K562 (cell line): ENCODE results near the gene DIPK1A. TPM values are rescaled to one million over a fixed set of nuclear protein-coding genes. Genes with fewer than 3 reads are reported as not detected.

Experiments used
- ATAC-seq: fragments of 200-7000 bp; cut with Tn5 transposase; 3 replicates; pipeline ENCODE4 v1.9.1; 2020; ENCODE audit warnings: moderate library complexity
- BruUV-seq: library from RNA; stranded (reverse); fragments of 400-500 nt; replicated peaks from 2 replicates; lab custom pipeline; 2021; lab: Mats Ljungman, UMichigan
- CTCF ChIA-PET: fragments of 300-600 bp; formaldehyde crosslinking; extraction: SDS; loops from one replicate; lab custom pipeline; 2021; ENCODE audit warnings: low intra/inter-chr PET ratio; lab: Yijun Ruan, JAX
- POLR2A ChIA-PET: fragments of 300-600, 350-650 bp; sonication (Branson Sonifier 250); formaldehyde crosslinking; extraction: SDS; loops from one replicate; lab custom pipeline; 2021; ENCODE audit warnings: antibody characterized with exemption, inconsistent platforms; lab: Yijun Ruan, JAX
- DNase-seq, 4 experiments: peaks; one replicate each; pipeline versions ENCODE4 v3.0.0 to v3.0.0-alpha.2; 2011 to 2018; ENCODE audit warnings: low spot score in 3 of 4, mixed read lengths in 3 of 4; ENCODE audit errors: extremely low read depth in 1 of 4
- FAIRE-seq: peaks from 2 replicates; lab custom pipeline; 2011; peaks lifted over from hg19 to GRCh38; lab: Jason Lieb, UNC
- H2AFZ ChIP-seq: 2 replicates; pipeline ENCODE4 v1.6.0; 2011; ENCODE audit warnings: low read depth, low read length, control low read depth, inconsistent platforms
- H3K27ac ChIP-seq: fragments of 200-600 bp; 3 replicates; pipeline ENCODE4 v1.8.0; 2011; ENCODE audit warnings: low read depth, mild to moderate bottlenecking, control low read depth, inconsistent platforms, low read length, moderate library complexity, mixed read lengths; ENCODE audit errors: extremely low read depth
- H3K27me3 ChIP-seq, 2 experiments: fragments of 300-600 bp in 1 of 2; 2 replicates in 1 of 2; 3 replicates in 1 of 2; pipeline versions ENCODE4 v1.6.0 to v1.8.0; 2011; ENCODE audit warnings: inconsistent platforms in 2 of 2, low read length in 2 of 2, mild to moderate bottlenecking in 1 of 2, mixed read lengths in 1 of 2, moderate library complexity in 1 of 2; ENCODE audit not compliant: control insufficient read depth in 2 of 2, insufficient read depth in 2 of 2
- H3K36me3 ChIP-seq: fragments of 300-600 bp; 3 replicates; pipeline ENCODE4 v1.8.0; 2011; ENCODE audit warnings: mild to moderate bottlenecking, low read length, inconsistent platforms; ENCODE audit not compliant: control insufficient read depth, insufficient read depth
- H3K4me1 ChIP-seq, 2 experiments: fragments of 200-600 bp in 1 of 2; replicated peaks in 1 of 2; 2 replicates in 1 of 2; 3 replicates in 1 of 2; pipeline versions ENCODE4 v1.5.1 to v1.8.0; 2011; ENCODE audit warnings: inconsistent platforms in 2 of 2, low read length in 2 of 2, mild to moderate bottlenecking in 1 of 2, mixed read lengths in 1 of 2, moderate library complexity in 1 of 2; ENCODE audit not compliant: control insufficient read depth in 2 of 2, insufficient read depth in 2 of 2
- H3K4me2 ChIP-seq: 2 replicates; pipeline ENCODE4 v1.6.1; 2011; ENCODE audit warnings: low read length, control low read depth, inconsistent platforms, mixed read lengths; ENCODE audit not compliant: insufficient read depth
- H3K4me3 ChIP-seq: fragments of 200-600 bp; sonication (generic), shearing (Covaris generic); 2 replicates; pipeline ENCODE4 v1.5.1; 2016; ENCODE audit warnings: control low read depth, inconsistent platforms
- H3K79me2 ChIP-seq: fragments of 200-600 bp; 3 replicates; pipeline ENCODE4 v1.8.0; 2011; ENCODE audit warnings: low read length, inconsistent platforms; ENCODE audit not compliant: control insufficient read depth, insufficient read depth
- H3K9ac ChIP-seq, 2 experiments: 2 replicates each; pipeline versions ENCODE4 v1.6.0 to v1.6.1; 2011; ENCODE audit warnings: low read depth in 2 of 2, low read length in 2 of 2, control low read depth in 1 of 2, inconsistent platforms in 1 of 2, mild to moderate bottlenecking in 1 of 2, mixed read lengths in 1 of 2; ENCODE audit not compliant: insufficient read depth in 1 of 2
- H3K9me1 ChIP-seq: one replicate; pipeline ENCODE4 v1.6.0; 2011; ENCODE audit warnings: inconsistent platforms, mild to moderate bottlenecking, low read length, moderate library complexity; ENCODE audit not compliant: control insufficient read depth, insufficient read depth
- H3K9me3 ChIP-seq: replicated peaks from 2 replicates; pipeline ENCODE4 v1.5.1; 2011; ENCODE audit warnings: low read depth, low read length, inconsistent platforms; ENCODE audit not compliant: control insufficient read depth, insufficient read depth
- H4K20me1 ChIP-seq: replicated peaks from 2 replicates; pipeline ENCODE4 v1.6.1; 2011; ENCODE audit warnings: low read length, inconsistent platforms, mixed read lengths; ENCODE audit not compliant: control insufficient read depth, insufficient read depth
- CBFA2T2 ChIP-seq: fragments of 450-650 bp; conservative IDR thresholded peaks from 2 replicates; pipeline ENCODE4 v1.6.1; 2017; ENCODE audit warnings: mild to moderate bottlenecking
- FOS ChIP-seq: IDR thresholded peaks from 3 replicates; pipeline ENCODE4 v1.6.1; 2011; ENCODE audit not compliant: insufficient read length; ENCODE audit errors: extremely low read depth
- HNRNPH1 ChIP-seq: fragments of 200-400 bp; formaldehyde crosslinking; optimal IDR thresholded peaks from 2 replicates; pipeline ENCODE3; 2017; ENCODE audit warnings: low read depth, mild to moderate bottlenecking, low read length, moderate library complexity
- PKNOX1 ChIP-seq: fragments of 450-650 bp; IDR thresholded peaks from 2 replicates; pipeline ENCODE4 v1.6.1; 2016
- RCOR1 ChIP-seq, 2 experiments: IDR thresholded peaks; 2 replicates each; pipeline ENCODE4 v1.6.1; 2012; ENCODE audit warnings: low read depth in 2 of 2, low read length in 2 of 2, borderline replicate concordance in 1 of 2, improper control_type of control experiment in 1 of 2
- SMAD2 ChIP-seq: fragments of 150-350 bp; IDR thresholded peaks from 2 replicates; pipeline ENCODE4 v1.6.1; 2014; ENCODE audit warnings: low read depth, mild to moderate bottlenecking, low read length
- ZNF551 ChIP-seq: fragments of 250-450 bp; sonication (Bioruptor Pico); IDR thresholded peaks from 2 replicates; pipeline ENCODE4 v1.5.0; 2021; ENCODE audit warnings: mild to moderate bottlenecking, moderate library complexity
- ZNF609 ChIP-seq: sonication (generic); formaldehyde crosslinking; IDR thresholded peaks from 2 replicates; pipeline ENCODE4 v1.8.1; 2023; ENCODE audit warnings: missing genetic modification reagents, mild to moderate bottlenecking, borderline replicate concordance
- ZNF695 ChIP-seq: fragments of 450-650 bp; formaldehyde crosslinking; IDR thresholded peaks from 2 replicates; pipeline ENCODE4 v1.4.0; 2020; ENCODE audit warnings: mild to moderate bottlenecking, moderate library complexity
- WGBS: fragments of 100-300 bp; shearing (Covaris generic); methylation state at CpG from one replicate; pipeline ENCODE4 v1.1.6; 2016; ENCODE audit warnings: low coverage, mixed read lengths; ENCODE audit not compliant: insufficient coverage; ENCODE audit errors: missing lambda C conversion rate; 5-methylcytosine and 5-hydroxymethylcytosine counted together
- in situ Hi-C: fragments of 300-500 bp; cut with MboI; formaldehyde crosslinking; loops from 4 replicates; pipeline ENCODE4 v1.15.0; 2018; ENCODE audit warnings: inconsistent platforms, mixed read lengths
- intact Hi-C: fragments of 100-400 bp; cut with micrococcal nuclease; formaldehyde crosslinking; loops from 2 replicates; pipeline ENCODE4 v1.14.2; 2022
- polyA plus RNA-seq, 8 experiments: library from polyadenylated mRNA; depleted of rRNA in 4 of 8; stranded (reverse) in 5 of 8; unstranded in 3 of 8; fragments of >200 nt; fragmentation: Nextera tagmentation in 2 of 8; fragmentation: Illumina TruSeq in 1 of 8; extraction: Ambion mirVana in 2 of 8; extraction: Trizol in 1 of 8; gene quantifications; 2 replicates each; pipeline versions ENCODE4 v1.2.1 to v1.2.3, GENCODE V29; 2011 to 2014; ENCODE audit warnings: inconsistent platforms in 1 of 8, missing spikeins in 1 of 8
- total RNA-seq, 7 experiments: library from RNA; depleted of rRNA in 6 of 7; stranded (reverse); fragments of >200 nt in 6 of 7; fragmentation: Illumina TruSeq in 2 of 7; extraction: Trizol in 2 of 7; gene quantifications; 2 replicates each; pipeline versions ENCODE4 v1.2.1 to v1.2.3, GENCODE V29; 2011 to 2021; ENCODE audit warnings: low replicate concordance in 1 of 7

Gene DIPK1A
- total and polyA plus RNA-seq, 9 of the 15 experiments (the other 6 are each of a cell fraction or from before 2014, with no cell fraction given) = 0.54 to 2.5 (median 1.3) TPM

DNA sequence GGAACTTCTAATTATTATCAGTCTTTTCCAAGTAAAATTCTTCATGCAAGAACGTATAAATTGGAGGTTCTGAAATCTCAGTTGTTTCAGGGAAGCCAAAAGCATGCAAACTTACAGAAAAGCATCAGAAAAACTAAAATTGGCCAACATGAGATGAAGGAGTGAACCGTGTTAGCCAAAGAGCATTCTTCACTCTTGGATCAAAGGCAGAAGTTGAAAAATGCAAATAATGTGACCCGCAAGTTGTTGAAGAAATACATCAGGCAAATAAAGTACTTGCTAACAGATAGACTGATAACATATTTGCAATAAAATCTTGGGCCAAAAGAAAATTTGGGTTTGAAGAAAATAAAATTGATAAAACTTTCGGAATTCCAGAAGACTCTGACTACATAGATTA is 29.6 kb downstream of the DIPK1A start:
- no peaks in the 10 kb centered on the region for H3K27me3 ChIP-seq
- ATAC-seq = no peak
- FAIRE-seq = no peak
- H3K9me3 ChIP-seq = no peaks in the 10 kb centered on the region
- in situ Hi-C loops = no loop called here
- ChIA-PET POLR2A (no interaction called here), CTCF (no interaction called here)
- no peaks in the 10 kb centered on the region for H3K36me3 ChIP-seq
- no peak overlapping the region for H3K4me3 ChIP-seq
- H3K79me2 ChIP-seq = no peaks in the 10 kb centered on the region
- TF ChIP-seq RCOR1 (IDR thresholded peaks at IDR 0.05; ENCODE audit: borderline replicate concordance in 1 of 2, low read depth in 2 of 2, low read length in 2 of 2) (no peak), PKNOX1 (no peak), SMAD2 (no peak), ZNF551 (CRISPR knock-in tag) (no peak), ZNF695 (CRISPR knock-in tag) (no peak), CBFA2T2 (no peak), FOS (no peak), ZNF609 (CRISPR knock-in tag) (no peak), HNRNPH1 (no peak)
- no peak overlapping the region for H2AFZ ChIP-seq
- no peak overlapping the region for H3K27ac ChIP-seq
- no peak overlapping the region for H3K4me2 ChIP-seq
- H4K20me1 ChIP-seq = no peaks in the 10 kb centered on the region
- no peak overlapping the region for H3K9ac ChIP-seq
- no TSS peak for BruUV-seq
- intact Hi-C loops = no loop called here
- H3K4me1 ChIP-seq = no peaks in the 10 kb centered on the region
- no peaks in the 10 kb centered on the region for H3K9me1 ChIP-seq
- DNase-seq = no peak
- 40% methylated on average over 4 of the region's 4 CpGs for WGBS
